ENCODE measurements around the gene CCDC12.
A peak's percentile ranks its signal among the peaks of the same experiment; 100 is the strongest.

The CCDC12 gene

DNA sequence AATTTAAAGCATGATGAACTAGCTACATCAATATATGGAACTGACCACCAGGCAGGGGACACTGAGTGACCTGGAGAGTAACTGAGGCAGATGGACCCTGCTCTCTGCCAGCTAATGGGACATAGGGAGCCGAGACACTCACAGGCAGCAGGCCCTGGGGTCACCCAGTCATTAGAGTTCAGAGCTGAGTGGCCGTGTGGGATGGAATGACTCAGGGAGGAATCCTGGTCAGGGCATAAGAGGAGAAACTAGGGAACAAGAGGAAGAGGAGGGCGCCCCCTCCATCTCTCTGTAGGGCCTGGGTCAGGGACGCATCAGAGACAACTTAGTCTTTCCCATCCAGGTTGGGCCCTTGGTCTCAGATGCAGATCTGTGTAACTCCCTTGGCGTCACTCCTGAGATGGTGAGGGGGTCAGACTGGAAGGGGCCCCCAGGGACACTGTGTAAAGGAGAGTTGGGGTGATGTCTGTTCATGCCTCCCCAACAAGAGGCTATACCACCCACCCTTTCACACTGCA is 39.8 kb downstream of the CCDC12 start:
- DNase-seq (ENCODE audit: low spot score), result no peak

DNA sequence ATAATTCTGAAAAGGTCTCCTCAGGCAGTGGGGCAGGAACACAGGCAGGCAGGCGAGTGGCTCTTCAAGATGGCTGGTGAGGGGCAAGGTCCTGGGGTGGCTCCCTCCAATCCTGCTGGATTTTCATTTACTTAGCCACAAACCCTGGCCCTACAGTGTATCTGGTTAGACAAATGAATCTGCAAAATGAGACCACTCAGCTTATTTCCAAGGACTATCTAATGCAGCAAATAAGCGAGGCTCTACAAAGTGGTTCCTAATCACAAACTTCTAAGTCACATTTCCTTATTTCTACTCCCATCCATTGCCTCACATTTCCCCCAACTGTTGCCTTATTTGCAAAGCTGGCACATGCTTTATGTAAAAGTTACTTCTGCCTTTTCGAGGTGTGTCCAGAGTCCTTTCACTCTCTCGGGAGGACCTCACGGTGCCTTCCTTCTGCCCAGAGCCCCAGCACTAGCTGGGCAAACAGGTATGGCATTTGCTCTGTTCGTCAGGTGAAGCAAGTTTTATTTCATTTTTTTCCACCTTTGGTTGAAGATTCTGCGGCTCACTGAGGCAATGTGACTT is 40.5 kb downstream of the CCDC12 start:
- DNase-seq (ENCODE audit: low spot score), result no peak

DNA sequence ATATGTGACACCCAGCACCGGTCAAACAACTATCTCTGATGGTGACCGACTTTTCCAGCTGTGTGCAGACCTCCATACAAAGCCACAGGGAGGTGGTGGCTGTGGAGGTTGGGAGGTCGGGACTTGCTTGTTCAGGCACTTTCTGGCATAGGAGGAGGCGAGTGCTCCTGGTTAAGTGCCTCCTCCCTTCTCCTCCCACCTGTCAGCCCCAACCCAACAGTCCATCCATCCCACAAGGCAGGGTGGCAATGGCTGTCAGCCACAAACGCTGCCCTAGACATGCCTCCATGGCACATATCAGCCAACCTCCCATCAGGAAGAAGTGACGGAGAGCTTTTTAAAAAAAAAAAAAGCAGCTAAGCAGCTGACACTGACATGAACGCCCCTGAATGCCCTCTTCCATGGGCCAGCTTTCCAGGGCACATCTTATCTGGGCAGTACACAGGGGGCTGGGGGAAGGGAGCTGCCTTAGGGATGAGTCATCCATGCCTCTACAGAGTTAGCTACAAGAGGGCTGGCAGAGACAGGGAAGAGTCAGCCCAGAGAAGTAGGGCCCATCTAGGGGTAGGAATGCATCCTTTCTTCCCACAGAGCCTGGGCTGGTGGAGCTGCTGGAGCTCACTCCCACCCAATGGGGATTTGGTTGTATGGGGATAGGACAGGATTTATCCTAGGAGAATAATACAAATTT is 41.2 kb downstream of the CCDC12 start:
- DNase-seq (ENCODE audit: low spot score), result peak; percentile 97

DNA sequence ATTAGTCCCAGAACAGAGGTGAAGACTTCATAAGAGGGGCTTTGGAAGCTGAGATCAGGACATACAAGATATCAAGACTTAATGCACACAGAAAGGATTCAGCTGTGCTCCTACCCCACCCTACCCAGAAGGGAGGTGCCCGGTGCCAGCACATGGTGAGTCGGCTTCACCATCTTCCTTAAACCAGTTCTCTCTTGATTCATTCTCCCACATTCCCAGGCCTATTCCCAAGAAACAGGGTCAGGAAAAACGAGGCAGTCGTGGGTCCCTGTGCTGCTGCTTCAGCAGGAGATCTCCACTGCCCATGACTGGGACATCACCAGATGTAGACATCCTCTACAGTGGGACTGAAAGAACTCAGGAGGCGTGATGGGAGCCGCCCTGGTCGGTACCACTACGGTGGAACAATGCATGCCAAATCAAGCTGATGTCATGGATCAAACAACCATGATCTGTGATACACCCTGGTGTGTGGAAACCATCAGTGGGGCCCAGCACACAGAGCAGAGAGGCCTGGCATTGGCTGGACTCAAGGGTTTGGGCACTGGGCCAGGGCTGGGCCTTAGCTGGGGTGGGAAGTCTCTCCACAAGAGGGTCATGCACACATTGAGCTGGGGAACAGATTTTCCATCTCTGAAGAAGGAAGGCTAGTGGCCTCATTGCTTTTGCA is 41.9 kb downstream of the CCDC12 start:
- no peak for DNase-seq (ENCODE audit: low spot score)

GRCh38 chr3:46934072-46934471 is 42.5 kb downstream of the CCDC12 start:
- no peak for DNase-seq (ENCODE audit: low spot score)

- no peak for DNase-seq (ENCODE audit: low spot score)
Measured at GRCh38 chr3:46933261-46933660, 43.3 kb downstream of the CCDC12 start.

GRCh38 chr3:46932455-46933225 is 43.9 kb downstream of the CCDC12 start:
- no peak for DNase-seq (ENCODE audit: low spot score)

DNA sequence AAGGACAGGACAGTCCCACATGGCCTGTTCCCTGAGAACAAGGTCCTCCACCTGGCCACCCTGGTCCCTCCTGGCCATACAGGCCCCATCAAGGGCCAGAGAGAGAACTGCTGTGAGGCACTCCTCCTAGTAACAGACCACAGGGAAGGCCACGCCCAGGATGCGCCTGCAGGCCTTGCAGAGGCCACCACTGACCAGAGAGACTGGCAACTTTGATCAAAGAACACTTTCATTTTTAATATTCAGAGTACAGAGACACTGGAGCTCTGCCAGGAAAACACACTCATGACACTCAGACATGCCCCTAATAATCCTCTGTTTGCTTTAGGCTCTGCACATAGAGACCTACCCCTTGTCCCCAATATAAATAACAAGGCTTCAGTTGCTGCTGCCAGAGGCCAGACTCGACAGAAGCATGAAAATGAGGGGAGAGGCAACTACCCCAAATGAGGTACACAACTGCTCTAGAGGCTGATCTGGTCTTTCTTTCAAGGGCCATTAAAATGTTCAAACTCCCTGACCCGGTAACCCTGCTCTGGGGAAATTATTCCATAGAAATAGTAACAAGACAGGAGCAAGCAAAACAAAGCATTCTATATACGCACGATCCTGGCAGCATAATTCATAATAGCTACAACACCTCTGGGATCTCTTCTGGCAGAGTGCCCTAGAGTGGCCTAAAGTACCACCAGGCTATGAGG is 44.8 kb downstream of the CCDC12 start:
- DNase-seq (ENCODE audit: low spot score), result peak; percentile 96

GRCh38 chr3:46930945-46931403 is 45.6 kb downstream of the CCDC12 start:
- peak; percentile 41 for DNase-seq (ENCODE audit: low spot score)

GRCh38 chr3:46930166-46930944 is 46.2 kb downstream of the CCDC12 start:
- DNase-seq (ENCODE audit: low spot score), result no peak

GRCh38 chr3:46929324-46929723 is 47.2 kb downstream of the CCDC12 start:
- no peak for DNase-seq (ENCODE audit: low spot score)

DNA sequence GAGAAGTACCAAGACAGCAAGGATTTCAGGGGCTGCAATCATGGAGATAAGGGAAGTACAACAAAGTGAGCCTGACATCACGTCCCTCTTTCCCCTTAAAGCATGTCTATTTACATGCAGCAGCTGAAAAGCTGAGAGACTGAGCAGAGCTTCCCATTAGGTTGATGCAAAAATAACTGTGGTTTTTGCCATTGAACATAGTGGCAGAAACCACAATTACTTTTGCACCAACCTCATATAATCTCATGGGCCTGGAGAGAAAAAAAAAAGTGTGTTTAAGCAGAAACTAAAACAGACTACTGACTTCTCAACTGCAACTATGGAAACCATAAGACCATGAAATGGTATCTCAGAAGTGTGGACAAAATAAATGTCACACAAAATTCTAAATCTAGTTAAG is 48.3 kb downstream of the CCDC12 start:
- no peak for DNase-seq (ENCODE audit: low spot score)

- DNase-seq (ENCODE audit: low spot score), result no peak
Measured at GRCh38 chr3:46927718-46928073, 48.8 kb downstream of the CCDC12 start.

DNA sequence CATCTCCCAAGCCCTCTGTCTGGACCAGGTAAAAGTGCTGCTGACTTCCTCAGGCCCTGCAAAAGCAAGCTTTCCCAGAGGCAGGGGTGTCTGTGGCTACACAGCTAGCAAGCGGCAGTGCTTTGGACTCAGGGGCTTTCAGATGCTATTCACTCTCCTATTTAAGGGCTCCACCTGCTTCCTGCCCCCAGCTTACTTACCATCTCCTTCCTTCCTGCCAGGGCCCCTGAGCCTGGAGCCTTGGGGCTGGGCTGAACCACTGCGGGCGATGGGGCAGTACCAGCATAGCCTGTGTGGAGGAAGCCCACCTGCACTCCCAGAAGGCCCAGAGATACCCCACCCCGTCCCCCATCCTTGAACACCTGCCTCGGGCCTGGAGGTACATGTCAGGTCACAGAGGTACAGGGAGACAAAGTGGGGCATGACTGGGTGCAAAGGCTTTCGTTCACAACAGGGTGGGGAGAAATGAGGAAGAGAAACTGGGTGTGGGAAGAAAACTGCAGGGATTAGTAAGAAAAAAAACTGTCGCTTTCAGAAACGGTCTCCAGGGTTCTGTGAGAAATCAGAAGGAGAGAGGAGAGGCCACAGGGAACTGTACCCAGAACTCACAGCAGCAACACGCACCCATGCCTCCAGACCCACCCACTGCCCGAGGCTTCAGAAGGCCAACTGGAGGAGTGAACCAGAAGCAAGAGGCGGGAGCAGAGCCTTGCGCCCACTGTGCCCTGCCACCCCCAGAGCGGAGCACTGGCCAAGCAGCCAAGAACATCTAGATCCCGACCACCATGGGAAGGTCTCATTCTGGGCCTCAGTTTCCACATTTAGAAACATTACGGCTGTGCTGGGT is 49.5 kb downstream of the CCDC12 start:
- no peak for DNase-seq (ENCODE audit: low spot score)

DNA sequence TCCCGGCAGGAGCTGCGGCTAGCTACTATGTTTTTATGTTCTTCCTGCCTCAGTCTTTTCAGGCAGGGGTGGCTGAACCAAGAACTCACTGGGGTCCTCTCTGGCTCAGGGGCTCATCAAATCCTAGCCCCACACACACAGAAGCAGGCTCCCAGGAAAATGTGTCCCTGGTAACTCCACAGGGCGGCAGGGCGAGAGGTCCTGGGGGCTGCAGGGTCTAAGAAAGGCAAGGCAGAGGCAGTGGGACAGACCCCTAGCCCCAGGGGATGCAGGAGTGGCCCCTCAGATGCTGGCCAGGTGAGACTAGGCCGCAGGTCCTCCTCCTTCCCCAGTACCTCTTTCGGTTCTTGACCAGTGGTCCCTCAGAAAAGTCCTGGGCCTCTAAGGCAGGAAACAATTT is 50.1 kb downstream of the CCDC12 start:
- no peak for DNase-seq (ENCODE audit: low spot score)

GRCh38 chr3:46926039-46926438 is 50.5 kb downstream of the CCDC12 start:
- DNase-seq (ENCODE audit: low spot score), result no peak

- no peak for DNase-seq (ENCODE audit: low spot score)
Measured at GRCh38 chr3:46925585-46925934, 51.0 kb downstream of the CCDC12 start.

- DNase-seq (ENCODE audit: low spot score), result no peak
Measured at GRCh38 chr3:46924921-46925584, 51.5 kb downstream of the CCDC12 start.

- peak; percentile 62 for DNase-seq (ENCODE audit: low spot score)
Measured at GRCh38 chr3:46923559-46924350, 52.8 kb downstream of the CCDC12 start.

Data from COLO829 (cell line).